ENCODE results near the gene WFS1. TPM values are rescaled to one million over a fixed set of nuclear protein-coding genes. Genes with fewer than 3 reads are reported as not detected.

The WFS1 gene
- total and polyA plus RNA-seq, 2 of the 13 experiments (the other 11 are each of a cell fraction or from before 2014, with no cell fraction given) = 39.1 to 42.2 TPM

GRCh38 chr4:6279582-6280289 lies 10.1 kb downstream of the WFS1 start:
- intact Hi-C loops (cut with micrococcal nuclease; ENCODE audit: unreplicated experiment) (no loop called here), in situ Hi-C loops (cut with HindIII; ENCODE audit: extremely low pct_ligation_motif_present, low pct_unique_long_range_greater_than_20kb) (no loop called here)
- Histone ChIP-seq H3K27me3 (ENCODE audit: control insufficient read depth in 1 of 2, insufficient read depth in 2 of 2, low read length in 2 of 2) (no peaks in the 10 kb centered on the region), H3K9me3 (ENCODE audit: low read length) (no peaks in the 10 kb centered on the region), H2AFZ (ENCODE audit: low read length) (no peak overlapping the region), H3K79me2 (ENCODE audit: insufficient read depth, low read length) (peaks cover 33% of the 10 kb centered on the region), H3K36me3 (replicated peaks in 1 of 2; ENCODE audit: control insufficient read depth in 1 of 2, insufficient read depth in 2 of 2, low read length in 2 of 2) (peaks cover 38 to 53% of the 10 kb centered on the region in 2 experiments), H3K4me1 (ENCODE audit: insufficient read depth, low read length) (peaks cover 52% of the 10 kb centered on the region), H3K9ac (ENCODE audit: insufficient read depth, low read depth, low read length) (peak overlapping the region; percentile 9; the same call in 1 of the 2 replicates), H4K20me1 (ENCODE audit: insufficient read depth, low read length) (0 out of 2 replicates have a peak, but pooled peaks cover 4% of the 10 kb centered on the region), H3K4me3 (replicated peaks in 1 of 3; ENCODE audit: insufficient read depth in 1 of 3, low read depth in 2 of 3, low read length in 3 of 3) (no peak overlapping the region), H3K27ac (ENCODE audit: extremely low read length, insufficient read depth, low read length) (peak overlapping the region; percentile 92), H3K4me2 (ENCODE audit: low read depth, low read length) (no peak overlapping the region)
- ChIA-PET POLR2A (no interaction called here), CTCF (ENCODE audit: low intra/inter-chr PET ratio, low total read pairs) (no interaction called here)
- BruUV-seq (replicated peaks) = no TSS peak
- 99% methylated on average over 10 of the region's 14 CpGs for WGBS (ENCODE audit: low lambda C conversion rate)
- TF ChIP-seq ZNF160 (CRISPR knock-in tag; IDR thresholded peaks at IDR 0.05) (no peak), ZNF326 (CRISPR knock-in tag; IDR thresholded peaks at IDR 0.05; ENCODE audit: borderline replicate concordance) (no peak), FOXJ3 (CRISPR knock-in tag; IDR thresholded peaks at IDR 0.05; ENCODE audit: borderline replicate concordance) (no peak), HNRNPLL (IDR thresholded peaks at IDR 0.05; ENCODE audit: low read depth, low read length, poor library complexity, severe bottlenecking) (no peak), KLF15 (CRISPR knock-in tag; IDR thresholded peaks at IDR 0.05; ENCODE audit: borderline replicate concordance) (no peak), ZNF607 (CRISPR knock-in tag; IDR thresholded peaks at IDR 0.05; ENCODE audit: borderline replicate concordance) (no peak), ATF1 (CRISPR knock-in tag; IDR thresholded peaks at IDR 0.05) (no peak), ZNF839 (CRISPR knock-in tag; IDR thresholded peaks at IDR 0.05; ENCODE audit: borderline replicate concordance) (no peak), MAFF (IDR thresholded peaks at IDR 0.05; ENCODE audit: low read depth, low read length) (no peak), ZNF580 (CRISPR knock-in tag; IDR thresholded peaks at IDR 0.05; ENCODE audit: borderline replicate concordance, low read depth) (no peak), RNF2 (conservative IDR thresholded peaks at IDR 0.05; ENCODE audit: low read depth) (no peak), ZNF780A (CRISPR knock-in tag; IDR thresholded peaks at IDR 0.05) (no peak), MED8 (CRISPR knock-in tag; IDR thresholded peaks at IDR 0.05; ENCODE audit: insufficient replicate concordance) (no peak), FOXC1 (CRISPR knock-in tag; IDR thresholded peaks at IDR 0.05; ENCODE audit: borderline replicate concordance) (no peak), ESRRA (CRISPR knock-in tag; IDR thresholded peaks at IDR 0.05; ENCODE audit: low read depth) (no peak), ZNF598 (CRISPR knock-in tag; IDR thresholded peaks at IDR 0.05; ENCODE audit: borderline replicate concordance) (no peak), TAF1 (CRISPR knock-in tag; IDR thresholded peaks at IDR 0.05) (no peak), KDM5A (IDR thresholded peaks at IDR 0.05; ENCODE audit: borderline replicate concordance, low read length) (no peak), ZNF180 (CRISPR knock-in tag; IDR thresholded peaks at IDR 0.05; ENCODE audit: borderline replicate concordance, low read depth) (no peak)
- no peak for ATAC-seq
- no peak for DNase-seq (ENCODE audit: low spot score)
- FAIRE-seq = no peak
